Measurements from ENCODE around the gene SBNO1.
A peak's percentile ranks its signal among the peaks of the same experiment; 100 is the strongest.
"Not testable (repeated sequence)": the region's sequence is repeated elsewhere in the genome, so short reads cannot be mapped to it uniquely, and the experiment has no call there.

SBNO1 gene

GRCh38 chr12:123390498-123391426 lies 26.1 kb upstream of the SBNO1 start:
- no peak for DNase-seq
- peak overlapping the region; percentile 97 for H3K27ac Mint-ChIP-seq
- H3K4me1 Mint-ChIP-seq = peaks cover 40% of the 10 kb centered on the region
- peaks cover 5% of the 10 kb centered on the region for H3K27me3 Mint-ChIP-seq (ENCODE audit: low read depth, poor library complexity)
- peaks cover 38% of the 10 kb centered on the region for H3K36me3 Mint-ChIP-seq (ENCODE audit: low read depth)
- no peaks in the 10 kb centered on the region for H3K9me3 Mint-ChIP-seq
- TF ChIP-seq, protein P1, sequence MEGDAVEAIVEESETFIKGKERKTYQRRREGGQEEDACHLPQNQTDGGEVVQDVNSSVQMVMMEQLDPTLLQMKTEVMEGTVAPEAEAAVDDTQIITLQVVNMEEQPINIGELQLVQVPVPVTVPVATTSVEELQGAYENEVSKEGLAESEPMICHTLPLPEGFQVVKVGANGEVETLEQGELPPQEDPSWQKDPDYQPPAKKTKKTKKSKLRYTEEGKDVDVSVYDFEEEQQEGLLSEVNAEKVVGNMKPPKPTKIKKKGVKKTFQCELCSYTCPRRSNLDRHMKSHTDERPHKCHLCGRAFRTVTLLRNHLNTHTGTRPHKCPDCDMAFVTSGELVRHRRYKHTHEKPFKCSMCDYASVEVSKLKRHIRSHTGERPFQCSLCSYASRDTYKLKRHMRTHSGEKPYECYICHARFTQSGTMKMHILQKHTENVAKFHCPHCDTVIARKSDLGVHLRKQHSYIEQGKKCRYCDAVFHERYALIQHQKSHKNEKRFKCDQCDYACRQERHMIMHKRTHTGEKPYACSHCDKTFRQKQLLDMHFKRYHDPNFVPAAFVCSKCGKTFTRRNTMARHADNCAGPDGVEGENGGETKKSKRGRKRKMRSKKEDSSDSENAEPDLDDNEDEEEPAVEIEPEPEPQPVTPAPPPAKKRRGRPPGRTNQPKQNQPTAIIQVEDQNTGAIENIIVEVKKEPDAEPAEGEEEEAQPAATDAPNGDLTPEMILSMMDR (IDR thresholded peaks at IDR 0.05) = no peak
- H3K4me3 Mint-ChIP-seq = peak overlapping the region; percentile 94

- DNase-seq = peak; percentile 54
- H3K27me3 Mint-ChIP-seq (ENCODE audit: low read depth, poor library complexity) = peaks cover 5% of the 10 kb centered on the region
- H3K4me3 Mint-ChIP-seq = peak overlapping the region; percentile 94
- H3K9me3 Mint-ChIP-seq = no peaks in the 10 kb centered on the region
- TF ChIP-seq, protein P1 (IDR thresholded peaks at IDR 0.05) = no peak
- peak overlapping the region; percentile 97 for H3K27ac Mint-ChIP-seq
- H3K4me1 Mint-ChIP-seq = peaks cover 40% of the 10 kb centered on the region
- peaks cover 32% of the 10 kb centered on the region for H3K36me3 Mint-ChIP-seq (ENCODE audit: low read depth)
Observed at GRCh38 chr12:123389560-123390351, 25.1 kb upstream of the SBNO1 start.

GRCh38 chr12:123388951-123389559 lies 24.4 kb upstream of the SBNO1 start:
- Mint-ChIP-seq H3K36me3 (ENCODE audit: low read depth) (peaks cover 28% of the 10 kb centered on the region), H3K4me1 (peaks cover 40% of the 10 kb centered on the region), H3K27me3 (ENCODE audit: low read depth, poor library complexity) (peaks cover 5% of the 10 kb centered on the region), H3K9me3 (no peaks in the 10 kb centered on the region), H3K4me3 (no peak overlapping the region), H3K27ac (no peak overlapping the region)
- TF ChIP-seq, protein P1 (IDR thresholded peaks at IDR 0.05) = no peak
- DNase-seq = peak; percentile 42

DNA sequence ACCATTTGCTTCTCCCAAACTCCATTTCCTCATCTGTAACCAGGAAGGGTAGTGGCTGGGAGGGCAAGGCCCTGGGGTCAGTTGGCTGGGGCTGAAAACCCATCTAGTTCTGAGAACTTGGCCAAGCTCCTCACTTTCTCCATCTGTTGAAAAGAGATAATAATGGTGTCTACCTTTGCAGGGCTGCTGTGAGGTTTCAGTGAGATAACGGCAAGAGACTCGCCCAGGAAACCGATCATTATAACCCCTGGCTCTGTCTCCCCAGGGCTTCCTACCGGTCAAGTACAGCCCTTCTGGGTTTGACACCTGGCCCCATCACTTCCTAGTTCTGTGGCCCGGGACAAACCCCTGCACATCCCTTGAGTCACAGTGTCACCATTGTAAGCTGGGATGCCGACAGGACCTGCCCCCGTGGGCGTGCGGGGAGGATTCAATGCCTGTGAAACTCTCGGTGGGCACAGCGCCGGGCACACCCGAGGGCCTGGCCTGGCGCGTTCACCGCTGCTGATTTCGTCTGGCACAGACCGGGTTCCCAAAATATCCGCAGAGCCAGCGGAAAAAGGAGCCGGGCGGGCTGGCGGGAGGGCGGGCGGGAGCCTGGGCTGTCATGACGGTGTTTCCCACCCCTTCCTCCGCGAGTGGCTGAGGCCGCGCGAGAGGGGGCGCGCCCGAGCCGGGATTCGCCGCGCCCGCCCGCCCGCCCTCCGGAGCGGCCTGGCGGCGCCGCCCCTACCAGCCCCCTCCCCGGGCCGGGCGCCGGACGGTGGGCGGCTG lies 23.7 kb upstream of the SBNO1 start:
- H3K4me3 Mint-ChIP-seq = peak overlapping the region; percentile 82
- no peaks in the 10 kb centered on the region for H3K9me3 Mint-ChIP-seq
- peaks cover 40% of the 10 kb centered on the region for H3K4me1 Mint-ChIP-seq
- TF ChIP-seq, protein P1 (IDR thresholded peaks at IDR 0.05) = no peak
- peak overlapping the region; percentile 50 for H3K27ac Mint-ChIP-seq
- peak; percentile 78 for DNase-seq
- H3K36me3 Mint-ChIP-seq (ENCODE audit: low read depth) = peaks cover 27% of the 10 kb centered on the region
- peaks cover 5% of the 10 kb centered on the region for H3K27me3 Mint-ChIP-seq (ENCODE audit: low read depth, poor library complexity)

DNA sequence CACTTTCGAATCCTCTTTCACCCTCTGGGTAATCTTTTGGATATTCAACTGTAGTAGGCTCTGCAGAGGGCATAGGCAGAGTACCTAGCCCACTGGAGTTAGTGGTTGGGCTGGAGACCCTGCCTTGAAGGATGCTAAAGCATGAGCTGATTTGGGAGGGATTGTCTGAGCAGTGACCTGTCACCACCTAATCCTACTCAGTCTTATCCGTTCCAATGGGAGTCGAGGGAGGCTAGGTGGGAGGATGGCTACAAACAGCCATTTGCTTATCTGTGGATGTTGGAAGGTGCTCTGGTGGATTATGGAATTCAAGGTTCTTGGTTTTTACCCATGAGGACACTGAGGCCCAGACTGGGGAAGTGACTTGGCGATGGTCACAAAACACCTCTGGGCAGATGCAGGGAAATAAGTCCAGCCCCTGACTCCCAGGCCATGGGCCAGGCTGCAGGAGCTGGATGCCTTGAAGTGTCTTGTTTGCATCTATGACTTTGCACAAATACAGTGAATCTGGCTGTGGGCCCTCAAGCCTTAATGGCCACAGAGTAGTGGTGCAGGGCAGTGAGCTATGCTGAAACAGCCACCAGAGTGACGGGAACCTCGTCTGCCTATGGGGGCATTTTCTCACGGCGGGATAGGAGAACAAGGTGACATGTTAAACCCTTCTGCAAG lies 23.0 kb upstream of the SBNO1 start:
- no peaks in the 10 kb centered on the region for H3K9me3 Mint-ChIP-seq
- H3K4me1 Mint-ChIP-seq = peaks cover 40% of the 10 kb centered on the region
- TF ChIP-seq, protein P1 (IDR thresholded peaks at IDR 0.05) = no peak
- DNase-seq = peak; percentile 12
- H3K4me3 Mint-ChIP-seq = peak overlapping the region; percentile 82
- peak overlapping the region; percentile 50 for H3K27ac Mint-ChIP-seq
- peaks cover 5% of the 10 kb centered on the region for H3K27me3 Mint-ChIP-seq (ENCODE audit: low read depth, poor library complexity)
- peaks cover 20% of the 10 kb centered on the region for H3K36me3 Mint-ChIP-seq (ENCODE audit: low read depth)

GRCh38 chr12:123385536-123385935 lies 20.9 kb upstream of the SBNO1 start:
- peaks cover 36% of the 10 kb centered on the region for H3K4me1 Mint-ChIP-seq
- H3K27ac Mint-ChIP-seq; H3K9me3 Mint-ChIP-seq; DNase-seq; H3K27me3 Mint-ChIP-seq (ENCODE audit: low read depth, poor library complexity); H3K36me3 Mint-ChIP-seq (ENCODE audit: low read depth): not testable (repeated sequence)
- H3K4me3 Mint-ChIP-seq = peak overlapping the region; percentile 89
